K562 (cell line): ENCODE measurements around the gene NIPBL. TPM values are rescaled to one million over a fixed set of nuclear protein-coding genes. Genes with fewer than 3 reads are reported as not detected.

Source experiments
- EP400 ChIP-seq: fragments of 450-650 bp; IDR thresholded peaks from 2 replicates; pipeline ENCODE4 v1.6.1; 2017; ENCODE audit warnings: antibody characterized with exemption, mild to moderate bottlenecking, moderate library complexity
- ETV1 ChIP-seq: fragments of 450-650 bp; conservative IDR thresholded peaks from 2 replicates; pipeline ENCODE4 v1.6.1; 2016; ENCODE audit warnings: missing genetic modification characterization, control low read depth, low read depth, missing compliant biosample characterization
- KHSRP ChIP-seq: fragments of 450-650 bp; IDR thresholded peaks from 2 replicates; pipeline ENCODE4 v1.6.1; 2017
- MTA1 ChIP-seq: fragments of 450-650 bp; IDR thresholded peaks from 2 replicates; pipeline ENCODE4 v1.6.1; 2017; ENCODE audit warnings: borderline replicate concordance
- MYNN ChIP-seq, 2 experiments: sonication (generic); formaldehyde crosslinking in 1 of 2; IDR thresholded peaks; 2 replicates each; pipeline versions ENCODE4 v1.5.0 to v1.6.1; 2016 to 2020; ENCODE audit warnings: antibody characterized with exemption in 1 of 2, missing genetic modification reagents in 1 of 2
- NBN ChIP-seq: fragments of 450-650 bp; IDR thresholded peaks from 2 replicates; pipeline ENCODE4 v1.6.1; 2016; ENCODE audit warnings: low read depth, mild to moderate bottlenecking
- PHF20 ChIP-seq: fragments of 450-650 bp; IDR thresholded peaks from 2 replicates; pipeline ENCODE4 v1.6.1; 2018; ENCODE audit not compliant: partially characterized antibody
- POU5F1 ChIP-seq: fragments of 150-350 bp; IDR thresholded peaks from 2 replicates; pipeline ENCODE4 v1.6.1; 2014; ENCODE audit warnings: borderline replicate concordance, low read length, low read depth, mild to moderate bottlenecking; ENCODE audit not compliant: partially characterized antibody
- SAFB2 ChIP-seq: fragments of 200-400 bp; formaldehyde crosslinking; IDR thresholded peaks from 2 replicates; pipeline ENCODE4 v1.6.1; 2018; ENCODE audit warnings: borderline replicate concordance, low read length, low read depth, moderate library complexity; ENCODE audit not compliant: severe bottlenecking
- SMARCB1 ChIP-seq: IDR thresholded peaks from 2 replicates; pipeline ENCODE4 v1.6.1; 2011; ENCODE audit warnings: improper control_type of control experiment, low read depth; ENCODE audit not compliant: insufficient read length
- TAF1 ChIP-seq: IDR thresholded peaks from 2 replicates; pipeline ENCODE4 v1.6.1; 2011; ENCODE audit warnings: mild to moderate bottlenecking, low read length, moderate library complexity; ENCODE audit not compliant: insufficient read depth, control insufficient read depth, severe bottlenecking; ENCODE audit errors: extremely low read depth
- TBL1XR1 ChIP-seq, 2 experiments: IDR thresholded peaks; 2 replicates each; pipeline ENCODE4 v1.6.1; 2012; ENCODE audit warnings: improper control_type of control experiment in 2 of 2, low read length in 2 of 2, mild to moderate bottlenecking in 1 of 2
- TRIM28 ChIP-seq: fragments of 450-650 bp; IDR thresholded peaks from 2 replicates; pipeline ENCODE4 v1.6.1; 2017
- ZC3H8 ChIP-seq: fragments of 450-650 bp; IDR thresholded peaks from 2 replicates; pipeline ENCODE4 v1.6.1; 2017
- ZFPM2 ChIP-seq: fragments of 250-450 bp; sonication (Bioruptor Pico); IDR thresholded peaks from 2 replicates; pipeline ENCODE4 v1.5.1; 2022; ENCODE audit warnings: mild to moderate bottlenecking
- ZNF23 ChIP-seq: fragments of 250-450 bp; sonication (Bioruptor Pico); IDR thresholded peaks from 2 replicates; pipeline ENCODE4 v1.4.0; 2020; ENCODE audit warnings: mild to moderate bottlenecking
- ZNF311 ChIP-seq: fragments of 250-450 bp; sonication (Bioruptor Pico); IDR thresholded peaks from 2 replicates; pipeline ENCODE4 v1.4.0; 2020; ENCODE audit warnings: mild to moderate bottlenecking, moderate library complexity
- ZNF384 ChIP-seq: IDR thresholded peaks from 2 replicates; pipeline ENCODE4 v1.6.1; 2012; ENCODE audit warnings: low read depth, low read length, improper control_type of control experiment
- ZNF76 ChIP-seq: fragments of 250-450 bp; sonication (Bioruptor Pico); IDR thresholded peaks from 2 replicates; pipeline ENCODE4 v1.4.0; 2020; ENCODE audit warnings: mild to moderate bottlenecking, moderate library complexity, borderline replicate concordance
- polyA plus RNA-seq, 8 experiments: library from polyadenylated mRNA; depleted of rRNA in 4 of 8; stranded (reverse) in 5 of 8; unstranded in 3 of 8; fragments of >200 nt; fragmentation: Nextera tagmentation in 2 of 8; fragmentation: Illumina TruSeq in 1 of 8; extraction: Ambion mirVana in 2 of 8; extraction: Trizol in 1 of 8; gene quantifications; 2 replicates each; pipeline versions ENCODE4 v1.2.1 to v1.2.3, GENCODE V29; 2011 to 2014; ENCODE audit warnings: inconsistent platforms in 1 of 8, missing spikeins in 1 of 8
- total RNA-seq, 7 experiments: library from RNA; depleted of rRNA in 6 of 7; stranded (reverse); fragments of >200 nt in 6 of 7; fragmentation: Illumina TruSeq in 2 of 7; extraction: Trizol in 2 of 7; gene quantifications; 2 replicates each; pipeline versions ENCODE4 v1.2.1 to v1.2.3, GENCODE V29; 2011 to 2021; ENCODE audit warnings: low replicate concordance in 1 of 7
- TF ChIP-seq, protein P1 (sequence below): IDR thresholded peaks from 2 replicates; pipeline ENCODE4 v1.6.1; 2011; ENCODE audit warnings: borderline replicate concordance, low read depth, mild to moderate bottlenecking, moderate library complexity, low read length; ENCODE audit not compliant: insufficient read depth, poor library complexity, severe bottlenecking
- TF ChIP-seq, protein P2 (sequence below): fragments of 250-450 bp; sonication (Bioruptor Pico); IDR thresholded peaks from 2 replicates; pipeline ENCODE4 v1.9.0; 2021; ENCODE audit warnings: mild to moderate bottlenecking, inconsistent platforms
- TF ChIP-seq, protein P3 (sequence below): sonication (generic); formaldehyde crosslinking; IDR thresholded peaks from 2 replicates; pipeline ENCODE4 v1.8.0; 2023; ENCODE audit warnings: mild to moderate bottlenecking, missing genetic modification reagents

NIPBL gene
- total and polyA plus RNA-seq, 9 of the 15 experiments (the other 6 are each of a cell fraction or from before 2014, with no cell fraction given): 12.9 to 56.7 (median 38.9) TPM

DNA sequence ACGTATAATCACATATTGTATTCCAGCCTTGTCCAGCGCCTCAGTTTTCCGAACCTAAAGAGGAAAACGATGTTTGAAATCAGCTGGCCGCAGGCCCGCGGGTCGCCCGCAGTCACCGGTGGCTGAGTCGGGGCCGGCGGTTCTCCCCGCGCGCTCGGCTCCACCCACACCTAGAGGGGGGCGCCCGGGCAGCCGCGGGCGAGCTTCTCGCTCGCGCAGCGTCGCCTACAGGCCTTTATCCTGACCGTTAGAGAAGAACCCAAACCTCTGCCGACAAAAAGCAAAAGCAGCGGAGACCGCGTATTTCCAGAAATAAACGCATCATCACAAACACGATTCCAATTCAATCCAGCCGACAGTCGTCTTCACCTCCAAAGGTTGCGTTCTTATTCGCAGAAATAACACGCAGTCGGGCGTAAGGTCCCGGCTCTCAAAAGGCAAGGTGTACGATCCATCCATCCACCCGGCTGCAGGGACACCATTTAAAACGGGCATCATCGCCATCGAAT is 725 bp upstream of the NIPBL start (continued):
- TF ChIP-seq KHSRP (no peak), ZNF384 (no peak), ZNF311 (no peak), NBN (peak; percentile 23; the same call in 1 of the 2 replicates), TRIM28 (peak; percentile 16; the same call in 1 of the 2 replicates), ZNF76 (CRISPR knock-in tag) (no peak), MYNN (IDR thresholded peaks at IDR 0.05) (0 out of 2 replicates have a peak, but pooled peaks have one; percentile 48), MYNN (CRISPR knock-in tag; IDR thresholded peaks at IDR 0.05) (no peak), SMARCB1 (no peak), TBL1XR1 (IDR thresholded peaks at IDR 0.05; ENCODE audit: low read length in 2 of 2) (peak in 1 of 2 experiments; percentile 58; a peak in 1 of 4 replicates), ZC3H8 (no peak), ZNF23 (CRISPR knock-in tag) (no peak), TAF1 (peak; percentile 51), EP400 (peak; percentile 69), SAFB2 (no peak), POU5F1 (no peak), ETV1 (tag) (no peak), MTA1 (no peak), ZFPM2 (no peak), PHF20 (no peak)
- TF ChIP-seq, protein P1, sequence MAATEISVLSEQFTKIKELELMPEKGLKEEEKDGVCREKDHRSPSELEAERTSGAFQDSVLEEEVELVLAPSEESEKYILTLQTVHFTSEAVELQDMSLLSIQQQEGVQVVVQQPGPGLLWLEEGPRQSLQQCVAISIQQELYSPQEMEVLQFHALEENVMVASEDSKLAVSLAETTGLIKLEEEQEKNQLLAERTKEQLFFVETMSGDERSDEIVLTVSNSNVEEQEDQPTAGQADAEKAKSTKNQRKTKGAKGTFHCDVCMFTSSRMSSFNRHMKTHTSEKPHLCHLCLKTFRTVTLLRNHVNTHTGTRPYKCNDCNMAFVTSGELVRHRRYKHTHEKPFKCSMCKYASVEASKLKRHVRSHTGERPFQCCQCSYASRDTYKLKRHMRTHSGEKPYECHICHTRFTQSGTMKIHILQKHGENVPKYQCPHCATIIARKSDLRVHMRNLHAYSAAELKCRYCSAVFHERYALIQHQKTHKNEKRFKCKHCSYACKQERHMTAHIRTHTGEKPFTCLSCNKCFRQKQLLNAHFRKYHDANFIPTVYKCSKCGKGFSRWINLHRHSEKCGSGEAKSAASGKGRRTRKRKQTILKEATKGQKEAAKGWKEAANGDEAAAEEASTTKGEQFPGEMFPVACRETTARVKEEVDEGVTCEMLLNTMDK: peak; percentile 45
- TF ChIP-seq, protein P2, sequence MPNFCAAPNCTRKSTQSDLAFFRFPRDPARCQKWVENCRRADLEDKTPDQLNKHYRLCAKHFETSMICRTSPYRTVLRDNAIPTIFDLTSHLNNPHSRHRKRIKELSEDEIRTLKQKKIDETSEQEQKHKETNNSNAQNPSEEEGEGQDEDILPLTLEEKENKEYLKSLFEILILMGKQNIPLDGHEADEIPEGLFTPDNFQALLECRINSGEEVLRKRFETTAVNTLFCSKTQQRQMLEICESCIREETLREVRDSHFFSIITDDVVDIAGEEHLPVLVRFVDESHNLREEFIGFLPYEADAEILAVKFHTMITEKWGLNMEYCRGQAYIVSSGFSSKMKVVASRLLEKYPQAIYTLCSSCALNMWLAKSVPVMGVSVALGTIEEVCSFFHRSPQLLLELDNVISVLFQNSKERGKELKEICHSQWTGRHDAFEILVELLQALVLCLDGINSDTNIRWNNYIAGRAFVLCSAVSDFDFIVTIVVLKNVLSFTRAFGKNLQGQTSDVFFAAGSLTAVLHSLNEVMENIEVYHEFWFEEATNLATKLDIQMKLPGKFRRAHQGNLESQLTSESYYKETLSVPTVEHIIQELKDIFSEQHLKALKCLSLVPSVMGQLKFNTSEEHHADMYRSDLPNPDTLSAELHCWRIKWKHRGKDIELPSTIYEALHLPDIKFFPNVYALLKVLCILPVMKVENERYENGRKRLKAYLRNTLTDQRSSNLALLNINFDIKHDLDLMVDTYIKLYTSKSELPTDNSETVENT (CRISPR knock-in tag): no peak
- TF ChIP-seq, protein P3, sequence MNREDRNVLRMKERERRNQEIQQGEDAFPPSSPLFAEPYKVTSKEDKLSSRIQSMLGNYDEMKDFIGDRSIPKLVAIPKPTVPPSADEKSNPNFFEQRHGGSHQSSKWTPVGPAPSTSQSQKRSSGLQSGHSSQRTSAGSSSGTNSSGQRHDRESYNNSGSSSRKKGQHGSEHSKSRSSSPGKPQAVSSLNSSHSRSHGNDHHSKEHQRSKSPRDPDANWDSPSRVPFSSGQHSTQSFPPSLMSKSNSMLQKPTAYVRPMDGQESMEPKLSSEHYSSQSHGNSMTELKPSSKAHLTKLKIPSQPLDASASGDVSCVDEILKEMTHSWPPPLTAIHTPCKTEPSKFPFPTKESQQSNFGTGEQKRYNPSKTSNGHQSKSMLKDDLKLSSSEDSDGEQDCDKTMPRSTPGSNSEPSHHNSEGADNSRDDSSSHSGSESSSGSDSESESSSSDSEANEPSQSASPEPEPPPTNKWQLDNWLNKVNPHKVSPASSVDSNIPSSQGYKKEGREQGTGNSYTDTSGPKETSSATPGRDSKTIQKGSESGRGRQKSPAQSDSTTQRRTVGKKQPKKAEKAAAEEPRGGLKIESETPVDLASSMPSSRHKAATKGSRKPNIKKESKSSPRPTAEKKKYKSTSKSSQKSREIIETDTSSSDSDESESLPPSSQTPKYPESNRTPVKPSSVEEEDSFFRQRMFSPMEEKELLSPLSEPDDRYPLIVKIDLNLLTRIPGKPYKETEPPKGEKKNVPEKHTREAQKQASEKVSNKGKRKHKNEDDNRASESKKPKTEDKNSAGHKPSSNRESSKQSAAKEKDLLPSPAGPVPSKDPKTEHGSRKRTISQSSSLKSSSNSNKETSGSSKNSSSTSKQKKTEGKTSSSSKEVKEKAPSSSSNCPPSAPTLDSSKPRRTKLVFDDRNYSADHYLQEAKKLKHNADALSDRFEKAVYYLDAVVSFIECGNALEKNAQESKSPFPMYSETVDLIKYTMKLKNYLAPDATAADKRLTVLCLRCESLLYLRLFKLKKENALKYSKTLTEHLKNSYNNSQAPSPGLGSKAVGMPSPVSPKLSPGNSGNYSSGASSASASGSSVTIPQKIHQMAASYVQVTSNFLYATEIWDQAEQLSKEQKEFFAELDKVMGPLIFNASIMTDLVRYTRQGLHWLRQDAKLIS (CRISPR knock-in tag): peak; percentile 83; the same call in 1 of the 2 replicates
